ENCODE measurements around the gene POLR3E.

DNA sequence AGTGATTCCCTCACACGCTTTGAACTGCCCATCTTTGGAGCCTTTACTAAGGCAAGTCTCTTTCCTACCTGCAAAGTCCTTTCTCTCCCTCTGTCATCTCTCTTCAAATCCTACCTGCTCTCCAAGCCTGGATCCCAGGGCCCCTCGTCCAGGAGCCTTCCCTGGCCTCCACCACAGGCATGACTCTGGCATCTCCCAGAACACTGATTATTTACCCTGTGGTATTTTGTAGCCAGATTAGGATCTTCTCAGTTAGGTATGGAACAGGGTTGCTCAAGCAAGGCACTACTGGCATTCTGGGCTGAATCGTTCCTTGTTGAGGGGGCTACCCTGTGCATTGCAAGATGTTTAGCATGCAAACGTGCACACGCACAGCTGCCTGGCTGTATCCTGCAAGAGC lies 31.9 kb upstream of the POLR3E start:
- TF ChIP-seq CTCF (IDR thresholded peaks at IDR 0.05; ENCODE audit: extremely low read depth in 1 of 2, insufficient read depth in 1 of 2, low read depth in 1 of 2, low read length in 2 of 2) (no peak), POLR2A (IDR thresholded peaks at IDR 0.05; ENCODE audit: low read depth, low read length) (no peak), POLR2AphosphoS5 (IDR thresholded peaks at IDR 0.05; ENCODE audit: insufficient read depth, low read depth, low read length) (no peak), EZH2 (IDR thresholded peaks at IDR 0.05; ENCODE audit: borderline replicate concordance, low read depth, low read length, severe bottlenecking) (no peak), MAX (IDR thresholded peaks at IDR 0.05; ENCODE audit: insufficient read depth, insufficient read length) (no peak), JUN (IDR thresholded peaks at IDR 0.05; ENCODE audit: borderline replicate concordance, insufficient read depth, insufficient read length, low read depth) (no peak)
